ENCODE results near the gene NINL. TPM values are rescaled to one million over a fixed set of nuclear protein-coding genes. Genes with fewer than 3 reads are reported as not detected.
"Not testable (repeated sequence)": the region's sequence is repeated elsewhere in the genome, so short reads cannot be mapped to it uniquely, and the experiment has no call there.

The NINL gene
- total RNA-seq, 2 donors from 2014 or later, result 1.1 to 5.0 TPM

- Mint-ChIP-seq H3K27me3 (no peaks in the 10 kb centered on the region), H3K4me1 (peaks cover 3% of the 10 kb centered on the region), H3K27ac (peak overlapping the region; percentile 71), H3K4me3 (no peak overlapping the region), H3K36me3 (ENCODE audit: low read depth) (peaks cover 3% of the 10 kb centered on the region)
- ATAC-seq, result no peak
- DNase-seq, result no peak
- H3K9me3 ChIP-seq (ENCODE audit: control insufficient read depth, low read length, poor library complexity, severe bottlenecking), result no peaks in the 10 kb centered on the region
Measured at GRCh38 chr20:25504366-25505135, 80.8 kb downstream of the NINL start.

- H3K4me3 Mint-ChIP-seq, result no peak overlapping the region
- peak overlapping the region; percentile 71 for H3K27ac Mint-ChIP-seq
- no peaks in the 10 kb centered on the region for H3K9me3 ChIP-seq (ENCODE audit: control insufficient read depth, low read length, poor library complexity, severe bottlenecking)
- no peaks in the 10 kb centered on the region for H3K27me3 Mint-ChIP-seq
- DNase-seq, result no peak
- peaks cover 3% of the 10 kb centered on the region for H3K36me3 Mint-ChIP-seq (ENCODE audit: low read depth)
- H3K4me1 Mint-ChIP-seq, result peaks cover 3% of the 10 kb centered on the region
- ATAC-seq, result no peak
Measured at GRCh38 chr20:25503936-25504335, 81.4 kb downstream of the NINL start.

GRCh38 chr20:25503051-25503639, 82.2 kb downstream of the NINL start:
- not testable (repeated sequence) for H3K27ac Mint-ChIP-seq; H3K9me3 ChIP-seq (ENCODE audit: control insufficient read depth, low read length, poor library complexity, severe bottlenecking); H3K36me3 Mint-ChIP-seq (ENCODE audit: low read depth); H3K27me3 Mint-ChIP-seq; H3K4me3 Mint-ChIP-seq; DNase-seq; ATAC-seq; H3K4me1 Mint-ChIP-seq

- H3K4me1 Mint-ChIP-seq, result peaks cover 5% of the 10 kb centered on the region
- DNase-seq (no peak), ATAC-seq (no peak)
- no peaks in the 10 kb centered on the region for H3K27me3 Mint-ChIP-seq
- no peak overlapping the region for H3K27ac Mint-ChIP-seq
- no peaks in the 10 kb centered on the region for H3K9me3 ChIP-seq (ENCODE audit: control insufficient read depth, low read length, poor library complexity, severe bottlenecking)
- H3K36me3 Mint-ChIP-seq (ENCODE audit: low read depth), result no peaks in the 10 kb centered on the region
- no peak overlapping the region for H3K4me3 Mint-ChIP-seq
Measured at GRCh38 chr20:25500880-25501351, 84.4 kb downstream of the NINL start.

- ATAC-seq, result no peak
- H3K4me3 Mint-ChIP-seq, result no peak overlapping the region
- H3K27ac Mint-ChIP-seq, result no peak overlapping the region
- peaks cover 4% of the 10 kb centered on the region for H3K4me1 Mint-ChIP-seq
- H3K9me3 ChIP-seq (ENCODE audit: control insufficient read depth, low read length, poor library complexity, severe bottlenecking), result no peaks in the 10 kb centered on the region
- H3K36me3 Mint-ChIP-seq (ENCODE audit: low read depth), result no peaks in the 10 kb centered on the region
- DNase-seq, result no peak
- H3K27me3 Mint-ChIP-seq, result no peaks in the 10 kb centered on the region
Measured at GRCh38 chr20:25499855-25500434, 85.4 kb downstream of the NINL start.

GRCh38 chr20:25499031-25499430, 86.3 kb downstream of the NINL start:
- peaks cover 2% of the 10 kb centered on the region for H3K4me1 Mint-ChIP-seq
- DNase-seq (no peak), ATAC-seq (no peak)
- H3K27ac Mint-ChIP-seq, result no peak overlapping the region
- H3K36me3 Mint-ChIP-seq (ENCODE audit: low read depth), result no peaks in the 10 kb centered on the region
- no peak overlapping the region for H3K4me3 Mint-ChIP-seq
- H3K9me3 ChIP-seq (ENCODE audit: control insufficient read depth, low read length, poor library complexity, severe bottlenecking), result no peaks in the 10 kb centered on the region
- H3K27me3 Mint-ChIP-seq, result no peaks in the 10 kb centered on the region

- H3K27me3 Mint-ChIP-seq, result no peaks in the 10 kb centered on the region
- no peak for ATAC-seq
- H3K27ac Mint-ChIP-seq, result no peak overlapping the region
- no peaks in the 10 kb centered on the region for H3K36me3 Mint-ChIP-seq (ENCODE audit: low read depth)
- DNase-seq, result no peak
- H3K4me3 Mint-ChIP-seq, result no peak overlapping the region
- no peaks in the 10 kb centered on the region for H3K9me3 ChIP-seq (ENCODE audit: control insufficient read depth, low read length, poor library complexity, severe bottlenecking)
- H3K4me1 Mint-ChIP-seq, result peaks cover 2% of the 10 kb centered on the region
Measured at GRCh38 chr20:25498280-25498606, 87.1 kb downstream of the NINL start.

GRCh38 chr20:25497586-25498279, 87.6 kb downstream of the NINL start:
- no peaks in the 10 kb centered on the region for H3K27me3 Mint-ChIP-seq
- no peak for DNase-seq

GRCh38 chr20:25496968-25497401, 88.3 kb downstream of the NINL start:
- Mint-ChIP-seq H3K27me3 (no peaks in the 10 kb centered on the region), H3K4me3 (no peak overlapping the region), H3K27ac (no peak overlapping the region), H3K36me3 (ENCODE audit: low read depth) (no peaks in the 10 kb centered on the region), H3K4me1 (peaks cover 2% of the 10 kb centered on the region)
- H3K9me3 ChIP-seq (ENCODE audit: control insufficient read depth, low read length, poor library complexity, severe bottlenecking), result no peaks in the 10 kb centered on the region
- ATAC-seq, result no peak
- no peak for DNase-seq

More at GRCh38 chr20:25497586-25498279, 87.6 kb downstream of the NINL start:
- no peaks in the 10 kb centered on the region for H3K9me3 ChIP-seq (ENCODE audit: control insufficient read depth, low read length, poor library complexity, severe bottlenecking)
- H3K4me3 Mint-ChIP-seq, result no peak overlapping the region
- H3K36me3 Mint-ChIP-seq (ENCODE audit: low read depth), result no peaks in the 10 kb centered on the region
- no peak for ATAC-seq
- peaks cover 2% of the 10 kb centered on the region for H3K4me1 Mint-ChIP-seq
- no peak overlapping the region for H3K27ac Mint-ChIP-seq

- DNase-seq (no peak), ATAC-seq (no peak)
- Mint-ChIP-seq H3K27ac (no peak overlapping the region), H3K4me1 (peaks cover 2% of the 10 kb centered on the region), H3K36me3 (ENCODE audit: low read depth) (no peaks in the 10 kb centered on the region), H3K4me3 (no peak overlapping the region), H3K27me3 (no peaks in the 10 kb centered on the region)
- H3K9me3 ChIP-seq (ENCODE audit: control insufficient read depth, low read length, poor library complexity, severe bottlenecking), result no peaks in the 10 kb centered on the region
Measured at GRCh38 chr20:25496165-25496967, 89.0 kb downstream of the NINL start.

- Mint-ChIP-seq H3K4me1 (peaks cover 2% of the 10 kb centered on the region), H3K27me3 (no peaks in the 10 kb centered on the region), H3K27ac (no peak overlapping the region), H3K36me3 (ENCODE audit: low read depth) (no peaks in the 10 kb centered on the region), H3K4me3 (no peak overlapping the region)
- no peak for ATAC-seq
- DNase-seq, result no peak
- H3K9me3 ChIP-seq (ENCODE audit: control insufficient read depth, low read length, poor library complexity, severe bottlenecking), result no peaks in the 10 kb centered on the region
Measured at GRCh38 chr20:25495189-25495824, 90.0 kb downstream of the NINL start.

- no peaks in the 10 kb centered on the region for H3K27me3 Mint-ChIP-seq
Measured at GRCh38 chr20:25494506-25495188, 90.7 kb downstream of the NINL start.

More at GRCh38 chr20:25494506-25495188, 90.7 kb downstream of the NINL start:
- Mint-ChIP-seq H3K4me1 (peaks cover 2% of the 10 kb centered on the region), H3K27ac (no peak overlapping the region), H3K36me3 (ENCODE audit: low read depth) (no peaks in the 10 kb centered on the region), H3K4me3 (no peak overlapping the region)
- ATAC-seq, result no peak
- H3K9me3 ChIP-seq (ENCODE audit: control insufficient read depth, low read length, poor library complexity, severe bottlenecking), result no peaks in the 10 kb centered on the region
- no peak for DNase-seq

All from T-helper 17 cell (primary cell).